A549 treated with ZK216348 at 1 μM for 4 hours (cell line): ENCODE results near the gene RMND5B. TPM values are rescaled to one million over a fixed set of nuclear protein-coding genes. Genes with fewer than 3 reads are reported as not detected.

Experiments used
- total RNA-seq: library from RNA; stranded (reverse); fragments of 200-300 nt; extraction: Qiagen RNA extraction; gene quantifications from 5 replicates; pipeline ENCODE4 v1.2.3, GENCODE V29; 2022; ENCODE audit warnings: low read depth

Gene RMND5B
- total RNA-seq: 18.6 to 33.5 TPM (median 32.3 TPM) in 5 replicates

GRCh38 chr5:178130576-178131445 lies at the start of gene RMND5B:
RMND5B (plus strand) TSS chr5:178131014; CDS start chr5:178138120, 7,106 bp downstream.

GRCh38 chr5:178113141-178113787 lies 17.6 kb upstream of the RMND5B start, which contains the start of gene N4BP3:
N4BP3 (plus strand) TSS chr5:178113532; CDS start chr5:178119584, 6,052 bp downstream.

GRCh38 chr5:178153530-178154340 lies 22.9 kb downstream of the RMND5B start, which contains the start of gene NHP2:
NHP2 (minus strand) TSS chr5:178153885; CDS start chr5:178153817, 68 bp downstream.

GRCh38 chr5:178187014-178187413 lies 56.2 kb downstream of the RMND5B start, which contains the start of gene GMCL2:
GMCL2 (minus strand) TSS chr5:178187371; CDS start chr5:178187299, 72 bp downstream.

Other genes with a start within 250 kb of the RMND5B start
- 0.19 TPM in 1 of 5 replicates, not detected in the others for gene PROP1, start 134.8 kb upstream of the RMND5B start, total RNA-seq
- gene N4BP3, start 17.5 kb upstream of the RMND5B start, total RNA-seq: 0.73 to 1.1 TPM (median 1.0 TPM) in 5 replicates
- gene NHP2, start 22.9 kb downstream of the RMND5B start, total RNA-seq: 384 to 453 TPM (median 422 TPM) in 5 replicates
- not detected in 5 replicates for gene GMCL2, start 56.4 kb downstream of the RMND5B start, total RNA-seq
- gene HNRNPAB, start 73.5 kb downstream of the RMND5B start, total RNA-seq: 320 to 421 TPM (median 337 TPM) in 5 replicates
- gene PHYKPL, start 101.8 kb downstream of the RMND5B start, total RNA-seq: 6.5 to 12.0 TPM (median 9.9 TPM) in 5 replicates